AG09309 (cell line): ENCODE measurements around the gene SLC23A3.

Experiments used
- DNase-seq: peaks from one replicate; pipeline ENCODE4 v3.0.0-alpha.2; 2010; ENCODE audit warnings: low read depth
- H3K4me3 ChIP-seq: 2 replicates; pipeline ENCODE4 v1.5.1; 2011; ENCODE audit warnings: mild to moderate bottlenecking, low read depth, low read length, moderate library complexity; ENCODE audit not compliant: control insufficient read depth
- CTCF ChIP-seq: IDR thresholded peaks from 2 replicates; pipeline ENCODE4 v1.5.1; 2011; ENCODE audit warnings: mild to moderate bottlenecking, low read depth, low read length, inconsistent platforms; ENCODE audit not compliant: insufficient read depth, control insufficient read depth; ENCODE audit errors: missing control alignments

The SLC23A3 gene

DNA sequence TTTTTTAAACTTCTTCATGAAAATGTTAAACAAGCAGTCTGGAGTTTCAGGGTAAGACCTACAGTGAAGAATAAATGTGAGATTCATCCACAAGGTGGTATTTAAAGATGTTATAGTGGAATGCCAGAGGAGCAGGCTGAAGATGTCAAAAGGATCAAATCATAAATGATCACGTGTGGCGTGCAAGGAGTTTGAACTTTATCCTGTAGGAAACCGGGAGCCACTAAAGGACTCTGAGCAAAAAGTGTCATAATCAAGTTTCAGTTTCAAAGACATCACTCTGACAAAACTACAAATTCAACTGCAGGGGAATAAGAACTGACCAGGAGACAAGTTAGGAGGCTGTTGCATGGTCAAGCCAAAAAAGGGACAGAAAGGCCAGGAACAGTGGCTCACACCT lies 29.1 kb downstream of the SLC23A3 start:
- TF ChIP-seq CTCF, result no peak
- H3K4me3 ChIP-seq, result no peak overlapping the region
- DNase-seq, result no peak

- H3K4me3 ChIP-seq, result no peak overlapping the region
- no peak for DNase-seq
- TF ChIP-seq CTCF, result no peak
These were observed 35.9 kb downstream of the SLC23A3 start for GRCh38 chr2:219133976-219134375.

GRCh38 chr2:219131744-219132143 lies 38.1 kb downstream of the SLC23A3 start:
- H3K4me3 ChIP-seq, result no peak overlapping the region
- DNase-seq, result no peak
- TF ChIP-seq CTCF, result no peak

GRCh38 chr2:219131327-219131726 lies 38.5 kb downstream of the SLC23A3 start:
- no peak overlapping the region for H3K4me3 ChIP-seq
- no peak for DNase-seq
- TF ChIP-seq CTCF, result no peak

DNA sequence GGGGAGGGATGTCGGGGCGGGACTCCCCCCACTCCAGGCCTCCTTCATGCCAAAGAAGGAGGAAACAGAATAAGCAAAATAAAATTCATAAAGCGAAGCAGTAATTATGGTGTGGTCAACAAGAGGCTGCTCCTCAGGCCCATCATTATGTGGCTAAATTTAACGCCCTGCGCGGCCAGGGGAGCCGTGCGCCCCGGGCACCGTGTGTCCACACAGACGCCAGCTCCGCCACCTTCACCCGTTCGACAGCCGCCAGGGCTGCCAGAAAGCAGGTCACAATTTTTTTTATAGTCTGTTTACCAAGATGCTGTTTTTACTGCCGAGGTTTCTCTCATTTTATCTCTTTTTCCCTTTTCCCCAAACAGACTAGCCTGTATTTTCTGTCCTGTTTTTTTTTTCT lies 40.2 kb downstream of the SLC23A3 start:
- no peak for DNase-seq
- no peak overlapping the region for H3K4me3 ChIP-seq
- TF ChIP-seq CTCF, result no peak

DNA sequence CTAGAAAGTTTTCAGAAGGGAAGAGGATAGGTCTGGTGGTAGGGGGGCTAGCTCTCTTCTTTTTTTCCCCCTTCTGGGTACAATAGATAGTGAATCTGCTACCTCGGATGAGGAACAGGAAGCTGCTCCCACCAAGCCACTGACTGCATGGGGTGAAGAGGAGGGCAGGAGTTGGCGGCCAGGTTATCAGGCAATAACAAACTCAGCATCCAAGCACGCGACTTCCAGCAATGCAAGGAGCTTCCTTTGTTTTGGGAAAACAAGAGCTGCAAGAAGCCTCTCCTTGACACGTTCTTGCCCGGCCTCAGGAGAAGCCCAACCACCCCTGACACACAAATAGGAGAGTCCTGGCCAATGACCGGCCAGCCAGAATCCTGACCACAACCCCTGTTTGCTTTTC lies 41.4 kb downstream of the SLC23A3 start:
- DNase-seq, result no peak
- no peak overlapping the region for H3K4me3 ChIP-seq
- no peak for TF ChIP-seq CTCF

DNA sequence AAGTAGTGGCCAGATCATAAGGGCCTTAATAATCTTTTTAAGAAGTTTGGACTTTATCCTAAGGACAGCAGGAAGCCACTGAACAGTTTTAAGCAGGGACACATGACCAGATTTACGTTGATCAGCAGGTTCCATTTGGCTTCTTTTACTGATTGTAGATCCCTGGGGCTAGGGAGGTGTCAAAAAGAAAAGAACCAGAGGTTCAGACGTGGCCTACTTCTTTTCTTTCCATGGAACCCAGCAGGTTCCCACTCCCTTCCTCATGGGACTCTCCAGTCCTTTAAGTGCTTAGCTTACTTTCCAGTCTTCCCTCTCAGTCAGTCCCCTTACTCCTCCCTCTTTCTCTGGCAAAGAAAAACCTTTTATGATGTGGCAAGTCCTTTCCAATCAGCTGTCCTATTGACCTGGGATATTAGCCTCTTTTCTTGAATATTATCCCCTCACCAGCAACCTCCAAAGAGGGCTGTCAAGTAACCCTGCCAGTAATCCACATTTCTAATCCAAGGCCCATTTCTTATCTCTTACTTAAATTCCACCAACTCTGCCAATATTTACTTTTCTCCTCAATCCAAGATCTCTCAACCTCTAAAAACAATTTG lies 42.7 kb downstream of the SLC23A3 start:
- no peak overlapping the region for H3K4me3 ChIP-seq
- TF ChIP-seq CTCF, result no peak
- DNase-seq, result no peak
